ENCODE data around the gene FEM1B.

GRCh38 chr15:68277131-68277602 is 378 bp upstream of the FEM1B start:
- TF ChIP-seq, protein P1, sequence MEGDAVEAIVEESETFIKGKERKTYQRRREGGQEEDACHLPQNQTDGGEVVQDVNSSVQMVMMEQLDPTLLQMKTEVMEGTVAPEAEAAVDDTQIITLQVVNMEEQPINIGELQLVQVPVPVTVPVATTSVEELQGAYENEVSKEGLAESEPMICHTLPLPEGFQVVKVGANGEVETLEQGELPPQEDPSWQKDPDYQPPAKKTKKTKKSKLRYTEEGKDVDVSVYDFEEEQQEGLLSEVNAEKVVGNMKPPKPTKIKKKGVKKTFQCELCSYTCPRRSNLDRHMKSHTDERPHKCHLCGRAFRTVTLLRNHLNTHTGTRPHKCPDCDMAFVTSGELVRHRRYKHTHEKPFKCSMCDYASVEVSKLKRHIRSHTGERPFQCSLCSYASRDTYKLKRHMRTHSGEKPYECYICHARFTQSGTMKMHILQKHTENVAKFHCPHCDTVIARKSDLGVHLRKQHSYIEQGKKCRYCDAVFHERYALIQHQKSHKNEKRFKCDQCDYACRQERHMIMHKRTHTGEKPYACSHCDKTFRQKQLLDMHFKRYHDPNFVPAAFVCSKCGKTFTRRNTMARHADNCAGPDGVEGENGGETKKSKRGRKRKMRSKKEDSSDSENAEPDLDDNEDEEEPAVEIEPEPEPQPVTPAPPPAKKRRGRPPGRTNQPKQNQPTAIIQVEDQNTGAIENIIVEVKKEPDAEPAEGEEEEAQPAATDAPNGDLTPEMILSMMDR (IDR thresholded peaks at IDR 0.05), result no peak
- no peak for TF ChIP-seq POLR2A (IDR thresholded peaks at IDR 0.05)

Data from testis (tissue), 2 donors.